SU-DHL-6 (cell line): Measurements from ENCODE around the gene SNX18.

Experiments
- EZH2phosphoT487 ChIP-seq: fragments of 200-600 bp; sonication (generic), shearing (Covaris generic); conservative IDR thresholded peaks from 2 replicates; pipeline ENCODE4 v1.6.1; 2018; ENCODE audit warnings: mild to moderate bottlenecking, antibody characterized with exemption, low read length, moderate library complexity, mixed read lengths
- TF ChIP-seq, protein P1 (sequence below): fragments of 200-600 bp; sonication (generic); IDR thresholded peaks from one replicate; pipeline ENCODE4 v1.5.1; 2017; ENCODE audit warnings: antibody characterized with exemption, mild to moderate bottlenecking, low read length, moderate library complexity; ENCODE audit not compliant: insufficient read depth, poor library complexity, severe bottlenecking

DNA sequence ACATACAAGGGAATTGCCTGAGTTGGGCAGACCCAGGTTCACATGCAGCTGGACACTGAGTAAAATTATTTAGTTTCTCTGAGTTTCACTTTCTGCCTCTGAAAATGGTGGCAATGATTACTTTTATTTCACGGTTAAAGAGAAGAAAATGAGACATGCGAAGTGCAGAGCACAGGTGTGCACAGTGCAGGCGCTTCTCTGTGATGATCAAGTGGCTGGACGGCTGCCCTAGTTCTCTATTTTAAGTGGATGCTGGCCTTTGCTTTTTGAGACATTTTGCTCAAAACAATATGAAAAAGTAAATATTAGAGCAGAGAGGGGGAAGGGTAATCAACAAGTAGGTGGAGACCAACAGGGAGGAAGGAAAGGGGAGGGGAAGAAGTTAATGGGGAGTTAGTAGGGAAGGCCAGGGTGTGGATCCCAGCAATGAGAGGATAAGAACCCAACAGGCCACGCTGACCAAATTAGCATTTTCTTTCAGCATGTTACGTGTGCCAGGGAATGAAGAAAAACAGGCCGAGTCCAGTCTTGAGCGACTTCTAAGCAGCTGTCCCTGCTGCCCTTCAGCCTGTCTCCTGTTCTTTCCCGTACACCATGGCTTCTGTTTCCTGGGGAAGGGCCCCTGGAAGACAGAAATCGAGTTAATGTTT lies 16.1 kb downstream of the SNX18 start:
- TF ChIP-seq, protein P1, sequence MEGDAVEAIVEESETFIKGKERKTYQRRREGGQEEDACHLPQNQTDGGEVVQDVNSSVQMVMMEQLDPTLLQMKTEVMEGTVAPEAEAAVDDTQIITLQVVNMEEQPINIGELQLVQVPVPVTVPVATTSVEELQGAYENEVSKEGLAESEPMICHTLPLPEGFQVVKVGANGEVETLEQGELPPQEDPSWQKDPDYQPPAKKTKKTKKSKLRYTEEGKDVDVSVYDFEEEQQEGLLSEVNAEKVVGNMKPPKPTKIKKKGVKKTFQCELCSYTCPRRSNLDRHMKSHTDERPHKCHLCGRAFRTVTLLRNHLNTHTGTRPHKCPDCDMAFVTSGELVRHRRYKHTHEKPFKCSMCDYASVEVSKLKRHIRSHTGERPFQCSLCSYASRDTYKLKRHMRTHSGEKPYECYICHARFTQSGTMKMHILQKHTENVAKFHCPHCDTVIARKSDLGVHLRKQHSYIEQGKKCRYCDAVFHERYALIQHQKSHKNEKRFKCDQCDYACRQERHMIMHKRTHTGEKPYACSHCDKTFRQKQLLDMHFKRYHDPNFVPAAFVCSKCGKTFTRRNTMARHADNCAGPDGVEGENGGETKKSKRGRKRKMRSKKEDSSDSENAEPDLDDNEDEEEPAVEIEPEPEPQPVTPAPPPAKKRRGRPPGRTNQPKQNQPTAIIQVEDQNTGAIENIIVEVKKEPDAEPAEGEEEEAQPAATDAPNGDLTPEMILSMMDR: no peak
- TF ChIP-seq EZH2phosphoT487: no peak
